Measurements from ENCODE around the gene KCNG4. TPM values are rescaled to one million over a fixed set of nuclear protein-coding genes. Genes with fewer than 3 reads are reported as not detected.

The KCNG4 gene
- total RNA-seq, 1 experiment from 2014 or later: not detected

DNA sequence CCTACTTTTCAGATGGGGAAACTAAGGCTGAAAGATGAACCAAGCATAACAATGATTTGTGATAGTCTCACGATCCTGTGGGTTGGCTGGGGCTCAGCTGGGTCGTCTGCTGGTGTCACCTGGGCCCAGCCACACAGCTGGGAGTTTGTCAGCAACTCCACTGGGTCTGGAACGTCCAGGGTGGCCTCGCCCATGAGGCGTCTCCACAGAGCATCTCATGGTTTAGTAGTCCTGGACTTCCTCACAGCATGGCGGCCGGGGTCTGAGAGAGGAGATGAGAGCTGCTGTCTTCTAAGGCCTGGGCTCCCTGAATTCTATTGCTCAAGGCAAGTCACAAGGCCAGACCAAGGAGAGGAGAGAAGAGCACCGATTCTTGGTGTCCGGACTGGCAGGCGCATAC is 30.7 kb upstream of the KCNG4 start:
- H3K27me3 ChIP-seq (ENCODE audit: low read length): no peaks in the 10 kb centered on the region

GRCh38 chr16:84270071-84270470 is 30.3 kb upstream of the KCNG4 start:
- Histone ChIP-seq H3K36me3 (ENCODE audit: insufficient read depth, low read length) (no peaks in the 10 kb centered on the region), H3K4me1 (ENCODE audit: low read length) (no peaks in the 10 kb centered on the region), H3K9me2 (replicated peaks; ENCODE audit: insufficient read depth, low read length) (no peaks in the 10 kb centered on the region), H3K79me2 (ENCODE audit: low read length) (no peaks in the 10 kb centered on the region), H3K9me3 (ENCODE audit: low read length) (no peaks in the 10 kb centered on the region), H3K27me3 (ENCODE audit: low read length) (no peaks in the 10 kb centered on the region), H3K4me3 (ENCODE audit: low read length) (no peak overlapping the region), H4K20me1 (ENCODE audit: insufficient read depth, low read depth, low read length) (no peaks in the 10 kb centered on the region), H3K27ac (ENCODE audit: low read length) (no peak overlapping the region), H3K4me2 (ENCODE audit: low read depth, low read length, poor library complexity, severe bottlenecking) (no peak overlapping the region), H3K9ac (ENCODE audit: low read length) (no peak overlapping the region), H2AFZ (ENCODE audit: low read length) (no peak overlapping the region)
- no peak for DNase-seq

More for the DNA sequence above, 30.7 kb upstream of the KCNG4 start:
- H3K4me1 ChIP-seq (ENCODE audit: low read length): no peaks in the 10 kb centered on the region
- no peak overlapping the region for H3K4me3 ChIP-seq (ENCODE audit: low read length)
- no peaks in the 10 kb centered on the region for H3K79me2 ChIP-seq (ENCODE audit: low read length)
- no peak overlapping the region for H2AFZ ChIP-seq (ENCODE audit: low read length)
- H3K36me3 ChIP-seq (ENCODE audit: insufficient read depth, low read length): no peaks in the 10 kb centered on the region
- no peaks in the 10 kb centered on the region for H4K20me1 ChIP-seq (ENCODE audit: insufficient read depth, low read depth, low read length)
- H3K9ac ChIP-seq (ENCODE audit: low read length): no peak overlapping the region
- no peaks in the 10 kb centered on the region for H3K9me2 ChIP-seq (replicated peaks; ENCODE audit: insufficient read depth, low read length)
- no peaks in the 10 kb centered on the region for H3K9me3 ChIP-seq (ENCODE audit: low read length)
- DNase-seq: no peak
- no peak overlapping the region for H3K27ac ChIP-seq (ENCODE audit: low read length)
- H3K4me2 ChIP-seq (ENCODE audit: low read depth, low read length, poor library complexity, severe bottlenecking): no peak overlapping the region

GRCh38 chr16:84268291-84269040 is 28.7 kb upstream of the KCNG4 start:
- Histone ChIP-seq H3K9me3 (ENCODE audit: low read length) (no peaks in the 10 kb centered on the region), H3K9me2 (replicated peaks; ENCODE audit: insufficient read depth, low read length) (no peaks in the 10 kb centered on the region), H3K4me3 (ENCODE audit: low read length) (no peak overlapping the region), H4K20me1 (ENCODE audit: insufficient read depth, low read depth, low read length) (no peaks in the 10 kb centered on the region), H3K4me2 (ENCODE audit: low read depth, low read length, poor library complexity, severe bottlenecking) (no peak overlapping the region), H3K27me3 (ENCODE audit: low read length) (no peaks in the 10 kb centered on the region), H3K4me1 (ENCODE audit: low read length) (peaks cover 5% of the 10 kb centered on the region), H3K27ac (ENCODE audit: low read length) (no peak overlapping the region), H3K36me3 (ENCODE audit: insufficient read depth, low read length) (no peaks in the 10 kb centered on the region), H2AFZ (ENCODE audit: low read length) (no peak overlapping the region), H3K9ac (ENCODE audit: low read length) (no peak overlapping the region), H3K79me2 (ENCODE audit: low read length) (no peaks in the 10 kb centered on the region)
- no peak for DNase-seq

- Histone ChIP-seq H3K9me3 (ENCODE audit: low read length) (no peaks in the 10 kb centered on the region), H3K9ac (ENCODE audit: low read length) (no peak overlapping the region), H3K27me3 (ENCODE audit: low read length) (no peaks in the 10 kb centered on the region), H2AFZ (ENCODE audit: low read length) (no peak overlapping the region), H3K36me3 (ENCODE audit: insufficient read depth, low read length) (no peaks in the 10 kb centered on the region), H3K9me2 (replicated peaks; ENCODE audit: insufficient read depth, low read length) (no peaks in the 10 kb centered on the region), H4K20me1 (ENCODE audit: insufficient read depth, low read depth, low read length) (no peaks in the 10 kb centered on the region), H3K4me2 (ENCODE audit: low read depth, low read length, poor library complexity, severe bottlenecking) (no peak overlapping the region), H3K79me2 (ENCODE audit: low read length) (no peaks in the 10 kb centered on the region), H3K4me1 (ENCODE audit: low read length) (peaks cover 5% of the 10 kb centered on the region), H3K4me3 (ENCODE audit: low read length) (no peak overlapping the region), H3K27ac (ENCODE audit: low read length) (no peak overlapping the region)
- DNase-seq: no peak
These were observed 27.6 kb upstream of the KCNG4 start for GRCh38 chr16:84267380-84267779.

- H3K36me3 ChIP-seq (ENCODE audit: insufficient read depth, low read length): no peaks in the 10 kb centered on the region
- H2AFZ ChIP-seq (ENCODE audit: low read length): no peak overlapping the region
- H3K9me3 ChIP-seq (ENCODE audit: low read length): no peaks in the 10 kb centered on the region
- H3K27me3 ChIP-seq (ENCODE audit: low read length): no peaks in the 10 kb centered on the region
- H3K79me2 ChIP-seq (ENCODE audit: low read length): no peaks in the 10 kb centered on the region
- H4K20me1 ChIP-seq (ENCODE audit: insufficient read depth, low read depth, low read length): no peaks in the 10 kb centered on the region
- no peak overlapping the region for H3K4me3 ChIP-seq (ENCODE audit: low read length)
- H3K4me2 ChIP-seq (ENCODE audit: low read depth, low read length, poor library complexity, severe bottlenecking): no peak overlapping the region
- H3K9ac ChIP-seq (ENCODE audit: low read length): no peak overlapping the region
- peak; percentile 82 for DNase-seq
- H3K27ac ChIP-seq (ENCODE audit: low read length): no peak overlapping the region
- no peaks in the 10 kb centered on the region for H3K9me2 ChIP-seq (replicated peaks; ENCODE audit: insufficient read depth, low read length)
- H3K4me1 ChIP-seq (ENCODE audit: low read length): peaks cover 5% of the 10 kb centered on the region
These were observed 26.6 kb upstream of the KCNG4 start for GRCh38 chr16:84266451-84266850.

DNA sequence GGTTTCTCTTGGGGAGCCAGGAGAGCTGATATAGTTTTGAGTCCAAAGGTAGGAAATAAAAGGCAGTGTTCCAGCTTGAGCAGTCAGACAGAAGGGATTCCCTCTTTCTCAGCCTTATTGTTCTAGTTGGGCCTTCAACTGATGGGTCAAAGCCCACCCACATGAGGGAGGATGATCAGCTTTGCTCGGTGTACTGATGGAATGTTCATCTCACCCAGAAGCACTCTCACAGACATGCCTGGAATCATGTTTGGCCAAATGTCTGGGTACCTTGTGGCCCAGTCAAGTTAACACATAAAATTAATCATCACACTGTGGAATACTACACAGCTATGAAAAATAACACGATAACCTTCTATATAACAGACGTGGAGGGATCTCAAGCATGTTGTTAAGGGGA is 23.1 kb upstream of the KCNG4 start:
- Histone ChIP-seq H3K27ac (ENCODE audit: low read length) (no peak overlapping the region), H3K9me3 (ENCODE audit: low read length) (no peaks in the 10 kb centered on the region), H3K9me2 (replicated peaks; ENCODE audit: insufficient read depth, low read length) (no peaks in the 10 kb centered on the region), H2AFZ (ENCODE audit: low read length) (no peak overlapping the region), H3K27me3 (ENCODE audit: low read length) (no peaks in the 10 kb centered on the region), H4K20me1 (ENCODE audit: insufficient read depth, low read depth, low read length) (no peaks in the 10 kb centered on the region), H3K79me2 (ENCODE audit: low read length) (no peaks in the 10 kb centered on the region), H3K4me3 (ENCODE audit: low read length) (no peak overlapping the region), H3K9ac (ENCODE audit: low read length) (no peak overlapping the region), H3K4me1 (ENCODE audit: low read length) (peaks cover 5% of the 10 kb centered on the region), H3K36me3 (ENCODE audit: insufficient read depth, low read length) (no peaks in the 10 kb centered on the region), H3K4me2 (ENCODE audit: low read depth, low read length, poor library complexity, severe bottlenecking) (no peak overlapping the region)
- no peak for DNase-seq

- H3K9me3 ChIP-seq (ENCODE audit: low read length): no peaks in the 10 kb centered on the region
- no peaks in the 10 kb centered on the region for H3K36me3 ChIP-seq (ENCODE audit: insufficient read depth, low read length)
- no peaks in the 10 kb centered on the region for H4K20me1 ChIP-seq (ENCODE audit: insufficient read depth, low read depth, low read length)
- no peaks in the 10 kb centered on the region; the same call in 1 of the 2 replicates for H3K27me3 ChIP-seq (ENCODE audit: low read length)
- H3K27ac ChIP-seq (ENCODE audit: low read length): no peak overlapping the region
- H3K9me2 ChIP-seq (replicated peaks; ENCODE audit: insufficient read depth, low read length): no peaks in the 10 kb centered on the region
- H3K9ac ChIP-seq (ENCODE audit: low read length): no peak overlapping the region
- H3K4me3 ChIP-seq (ENCODE audit: low read length): no peak overlapping the region
- H2AFZ ChIP-seq (ENCODE audit: low read length): no peak overlapping the region
- H3K4me2 ChIP-seq (ENCODE audit: low read depth, low read length, poor library complexity, severe bottlenecking): no peak overlapping the region
- H3K79me2 ChIP-seq (ENCODE audit: low read length): no peaks in the 10 kb centered on the region
- H3K4me1 ChIP-seq (ENCODE audit: low read length): peaks cover 5% of the 10 kb centered on the region
- no peak for DNase-seq
These were observed 22.2 kb upstream of the KCNG4 start for GRCh38 chr16:84262031-84262430.

GRCh38 chr16:84260766-84261554 is 21.1 kb upstream of the KCNG4 start:
- Histone ChIP-seq H3K9me3 (ENCODE audit: low read length) (no peaks in the 10 kb centered on the region), H3K27ac (ENCODE audit: low read length) (no peak overlapping the region), H3K4me1 (ENCODE audit: low read length) (peaks cover 5% of the 10 kb centered on the region), H4K20me1 (ENCODE audit: insufficient read depth, low read depth, low read length) (no peaks in the 10 kb centered on the region), H3K9ac (ENCODE audit: low read length) (no peak overlapping the region), H3K9me2 (replicated peaks; ENCODE audit: insufficient read depth, low read length) (no peaks in the 10 kb centered on the region), H2AFZ (ENCODE audit: low read length) (no peak overlapping the region), H3K4me2 (ENCODE audit: low read depth, low read length, poor library complexity, severe bottlenecking) (no peak overlapping the region), H3K79me2 (ENCODE audit: low read length) (no peaks in the 10 kb centered on the region), H3K4me3 (ENCODE audit: low read length) (no peak overlapping the region), H3K27me3 (ENCODE audit: low read length) (no peaks in the 10 kb centered on the region; the same call in 1 of the 2 replicates), H3K36me3 (ENCODE audit: insufficient read depth, low read length) (no peaks in the 10 kb centered on the region)
- DNase-seq: no peak

Measured in Karpas-422 (cell line).